HTERT RPE-1 (cell line): ENCODE data around the gene MAST4.

Source experiments
- in situ Hi-C: fragments of 300-500 bp; cut with MboI; formaldehyde crosslinking; loops from 4 replicates; pipeline ENCODE4 v1.14.3; 2020; ENCODE audit warnings: low sequenced_read_pairs

The MAST4 gene

GRCh38 chr5:66985417-66985816 is 389.2 kb downstream of the MAST4 start:
- in situ Hi-C loops, result no loop called here

GRCh38 chr5:66986009-66986408 is 389.8 kb downstream of the MAST4 start:
- in situ Hi-C loops, result no loop called here

DNA sequence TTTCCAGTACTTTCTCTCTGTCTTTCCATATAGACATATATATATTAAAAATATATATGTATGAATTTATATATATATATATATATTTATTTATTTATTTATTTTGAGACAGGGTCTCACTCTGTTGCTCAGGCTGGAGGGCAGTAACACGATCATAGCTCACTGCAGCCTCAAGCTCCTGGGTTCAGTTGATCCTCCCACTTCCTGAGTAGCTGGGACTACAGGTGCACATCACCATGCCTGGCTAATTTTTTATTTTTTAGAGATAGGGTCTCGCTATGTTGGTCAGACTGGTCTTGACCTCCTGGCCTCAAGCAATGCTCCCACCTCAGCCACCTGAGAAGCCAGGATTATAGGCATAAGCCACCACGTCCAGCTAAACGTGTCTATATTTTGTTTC is 390.3 kb downstream of the MAST4 start:
- in situ Hi-C loops, result no loop called here

DNA sequence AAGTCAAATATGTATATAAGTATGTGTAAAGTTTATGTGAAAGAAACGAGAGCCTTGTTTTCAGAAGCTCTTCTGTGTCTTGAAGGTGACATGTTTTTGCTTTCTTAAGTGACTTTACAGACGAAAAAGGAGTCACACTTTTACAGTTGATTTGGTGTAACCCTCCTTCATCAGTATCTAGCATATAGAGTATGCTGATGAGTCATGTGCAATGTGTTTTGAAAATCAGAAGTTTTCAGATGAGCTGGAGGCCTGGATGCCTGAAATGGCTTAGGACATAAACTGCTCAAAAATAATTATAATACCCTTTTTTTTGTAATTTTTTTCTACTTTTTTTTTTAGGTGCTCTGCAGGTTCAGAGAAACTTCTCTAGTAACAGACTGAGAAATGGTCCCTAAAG is 390.9 kb downstream of the MAST4 start:
- in situ Hi-C loops, result no loop called here

GRCh38 chr5:66987540-66987939 is 391.3 kb downstream of the MAST4 start:
- in situ Hi-C loops, result no loop called here

- in situ Hi-C loops, result no loop called here
Observed at GRCh38 chr5:66987949-66988838, 392.0 kb downstream of the MAST4 start.

DNA sequence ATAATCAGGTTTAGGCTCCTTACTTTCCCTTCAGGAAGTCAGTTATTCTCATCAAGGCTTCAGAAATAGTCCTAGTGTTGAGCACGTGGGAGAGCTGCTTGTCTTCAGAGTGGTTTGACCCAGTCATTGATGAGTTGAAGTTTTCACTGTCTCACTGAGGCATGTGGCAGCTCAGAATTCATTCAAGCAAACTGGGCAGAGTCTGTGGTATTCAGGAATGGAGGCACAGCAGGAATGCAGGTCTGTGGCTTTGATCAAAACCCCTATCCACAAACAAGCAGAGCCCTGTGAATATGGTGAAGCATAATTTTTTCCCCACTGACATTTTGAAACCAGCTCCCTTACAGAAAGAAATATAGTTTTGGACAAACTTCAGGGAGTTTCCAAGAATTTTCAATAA is 393.1 kb downstream of the MAST4 start:
- in situ Hi-C loops, result no loop called here

- in situ Hi-C loops, result no loop called here
Observed at GRCh38 chr5:66989781-66990180, 393.6 kb downstream of the MAST4 start.

GRCh38 chr5:66991746-66992145 is 395.6 kb downstream of the MAST4 start:
- in situ Hi-C loops, result no loop called here

DNA sequence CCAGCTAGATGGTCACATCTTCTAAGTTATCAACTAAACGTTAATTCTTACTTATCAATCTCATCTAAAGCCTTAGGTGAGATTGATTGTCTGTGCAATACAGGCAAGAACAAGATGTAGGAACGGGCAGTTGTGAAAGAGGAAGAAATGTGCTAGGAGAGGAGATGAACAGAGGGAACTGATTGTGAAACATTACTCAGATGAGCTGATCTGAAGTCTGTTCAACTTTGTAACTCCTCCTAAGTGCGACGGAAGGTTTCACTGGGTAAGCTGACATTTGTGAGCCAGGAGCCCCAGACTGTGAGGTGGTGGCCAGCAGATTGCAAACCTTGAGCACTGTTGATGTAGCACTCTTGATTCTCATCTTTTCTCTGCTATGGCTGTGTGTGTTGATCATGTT is 396.4 kb downstream of the MAST4 start:
- in situ Hi-C loops, result no loop called here

DNA sequence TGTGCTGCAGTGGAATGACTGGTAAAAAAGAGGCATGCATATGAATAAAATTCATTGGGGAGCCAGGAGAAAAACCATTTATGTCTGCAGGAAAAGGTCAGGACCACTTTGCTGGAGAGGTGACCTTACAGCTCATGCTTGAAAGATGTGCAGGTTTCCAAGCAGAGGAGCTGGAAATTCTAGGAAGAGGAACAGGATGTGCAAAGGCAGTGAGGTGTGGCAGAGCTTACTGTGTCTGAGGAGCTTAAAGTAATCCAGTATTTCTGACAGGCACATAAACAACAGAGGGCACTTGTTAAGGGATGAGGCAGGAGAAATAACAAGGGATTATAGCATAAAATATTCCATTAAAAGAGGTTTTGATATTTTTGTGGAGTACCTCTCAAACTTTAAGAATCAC is 397.3 kb downstream of the MAST4 start:
- in situ Hi-C loops, result no loop called here

DNA sequence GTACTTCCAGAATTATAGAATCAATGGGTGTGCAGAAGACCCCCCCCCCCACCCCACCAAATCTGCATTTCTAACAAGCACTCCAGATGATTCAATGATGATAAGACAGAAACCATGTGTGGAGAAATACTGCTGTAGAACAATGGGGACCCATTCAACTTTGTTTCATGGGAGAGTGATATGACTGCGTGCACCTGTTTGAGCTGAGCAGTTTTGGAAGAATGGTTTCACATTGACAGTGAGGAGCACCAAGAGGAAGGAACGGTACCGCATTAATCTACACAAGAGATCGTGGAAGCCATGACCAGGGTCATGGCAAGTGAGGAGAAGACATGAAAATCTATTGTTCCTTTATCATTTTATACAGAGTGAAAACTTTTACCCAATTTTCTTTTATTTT is 397.7 kb downstream of the MAST4 start:
- in situ Hi-C loops, result no loop called here

GRCh38 chr5:66994790-66995189 is 398.6 kb downstream of the MAST4 start:
- in situ Hi-C loops, result no loop called here

DNA sequence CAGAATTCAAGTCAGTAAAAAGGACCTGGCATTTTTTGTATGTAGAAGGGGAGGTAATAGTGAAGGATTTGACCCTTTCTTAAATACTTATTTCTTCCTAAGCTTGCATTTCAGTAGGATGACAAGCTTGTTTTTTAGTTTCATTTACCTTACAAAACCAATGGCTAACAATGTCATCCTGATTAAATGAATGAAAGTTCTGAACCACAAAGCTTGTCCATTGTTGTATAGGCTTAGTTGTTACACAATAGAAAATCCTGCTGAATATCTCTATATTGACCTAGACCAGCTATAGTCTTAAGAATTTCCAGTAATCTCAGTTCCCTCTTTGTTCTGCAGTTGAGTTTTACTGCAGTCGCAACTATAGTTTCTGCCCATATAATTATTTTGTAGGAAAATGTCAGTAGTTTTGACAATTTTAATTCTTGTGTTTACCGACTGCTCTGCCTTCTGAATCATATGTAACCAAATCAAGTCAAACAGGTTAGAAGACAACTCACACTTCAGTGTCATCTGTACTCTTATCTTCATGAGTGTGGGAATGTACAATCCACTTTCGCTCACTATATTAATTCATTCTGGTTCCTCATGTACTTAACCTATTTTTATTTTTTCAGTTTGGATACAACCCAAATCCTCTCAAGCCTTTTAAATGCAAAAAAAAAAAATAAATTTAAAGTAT is 404.7 kb downstream of the MAST4 start:
- in situ Hi-C loops, result no loop called here

- in situ Hi-C loops, result no loop called here
Observed at GRCh38 chr5:67002832-67003684, 406.9 kb downstream of the MAST4 start.

DNA sequence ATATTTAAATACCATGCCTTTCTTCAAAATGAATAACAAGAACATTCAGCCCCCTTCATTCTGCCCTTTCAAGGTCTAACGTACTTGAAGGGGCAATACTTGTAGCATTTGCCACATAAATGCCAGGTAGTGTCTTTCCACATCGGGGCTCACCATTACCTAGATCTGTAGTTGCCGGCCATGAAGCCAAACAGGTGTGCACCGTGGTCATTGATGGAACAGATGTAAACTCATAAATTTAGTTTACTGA is 407.4 kb downstream of the MAST4 start:
- in situ Hi-C loops, result no loop called here

GRCh38 chr5:67003935-67004729 is 407.9 kb downstream of the MAST4 start:
- in situ Hi-C loops, result no loop called here

DNA sequence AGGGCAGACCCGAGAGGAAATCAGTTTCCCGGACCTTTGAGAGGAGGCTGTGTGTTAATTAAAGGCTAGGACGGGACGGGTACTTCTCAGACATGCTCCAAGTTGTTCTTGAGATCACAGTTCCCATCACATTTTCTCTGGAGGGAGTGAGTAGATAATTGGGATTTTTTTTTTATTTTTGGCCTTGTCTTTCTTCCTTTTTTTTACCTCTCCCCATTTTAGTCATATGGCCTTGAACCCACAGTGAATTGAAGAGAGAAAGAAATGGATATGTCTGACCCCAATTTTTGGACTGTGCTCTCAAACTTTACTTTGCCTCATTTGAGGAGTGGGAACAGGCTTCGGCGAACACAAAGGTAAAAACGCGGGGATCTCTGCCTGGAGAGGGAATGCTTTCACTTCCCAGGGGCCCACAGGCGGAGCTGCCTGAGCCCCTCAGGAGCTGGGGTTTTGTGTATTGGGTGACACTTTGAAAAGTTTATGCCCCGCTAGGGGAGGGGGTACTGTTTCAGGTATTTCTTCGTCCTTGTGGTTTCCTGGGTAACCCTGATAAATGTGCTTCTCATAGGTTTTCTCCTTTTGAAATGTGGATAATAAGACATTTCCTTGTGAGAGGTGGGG is 408.6 kb downstream of the MAST4 start:
- in situ Hi-C loops, result no loop called here

DNA sequence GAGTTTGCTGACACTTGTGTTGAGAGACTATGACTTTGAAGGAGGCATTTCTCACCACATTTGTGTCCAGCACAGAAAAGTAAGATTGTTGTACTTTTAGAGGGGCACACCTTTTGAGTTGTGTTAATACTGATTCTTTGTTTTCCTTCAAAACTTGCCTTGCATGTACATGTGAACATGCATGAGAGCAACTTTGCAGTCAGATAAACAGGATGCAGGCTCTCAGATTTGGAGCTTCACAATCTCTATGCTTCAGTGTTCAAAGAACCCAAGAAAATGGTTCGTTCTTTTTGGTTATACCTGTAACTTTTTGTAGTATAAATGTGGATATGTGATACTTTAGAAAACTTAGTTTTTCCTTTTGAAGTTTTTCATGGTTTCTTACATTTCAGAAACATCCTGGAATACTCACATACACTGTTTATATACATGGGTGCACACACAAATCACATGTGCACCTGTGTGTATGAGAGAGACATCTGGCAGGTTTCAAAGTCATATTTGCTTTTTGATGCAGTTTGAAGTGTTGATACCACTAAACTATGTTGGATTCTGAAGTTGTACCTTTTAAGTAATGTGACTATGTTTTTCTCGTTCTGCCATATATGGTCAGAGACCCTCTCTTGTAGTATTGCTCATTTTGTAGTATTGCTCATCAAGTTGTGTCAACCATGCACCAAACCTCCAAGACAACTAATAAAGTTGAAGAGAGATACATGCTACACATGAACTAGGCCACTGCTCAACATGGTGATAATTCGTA is 409.7 kb downstream of the MAST4 start:
- in situ Hi-C loops, result no loop called here

DNA sequence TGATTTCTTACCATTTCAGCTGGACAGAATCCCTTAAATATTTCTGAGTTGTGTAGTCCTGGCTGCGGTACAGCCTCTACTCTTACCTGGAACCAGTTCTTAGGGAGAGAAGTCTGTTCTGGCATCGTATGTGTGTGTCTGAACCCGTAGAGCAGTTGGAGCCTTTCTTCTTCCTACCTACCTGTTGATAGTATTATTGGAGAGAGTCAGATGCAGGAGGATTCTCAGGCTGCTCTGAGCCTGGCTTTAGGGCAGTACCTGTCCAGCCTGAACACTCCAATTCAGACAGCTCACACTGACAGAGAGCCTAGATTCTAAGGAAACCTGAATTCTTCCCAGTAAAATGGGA is 410.3 kb downstream of the MAST4 start:
- in situ Hi-C loops, result no loop called here
